ENCODE measurements around the gene CXorf49.
"Not testable (repeated sequence)": the region's sequence is repeated elsewhere in the genome, so short reads cannot be mapped to it uniquely, and the experiment has no call there.

CXorf49 gene

DNA sequence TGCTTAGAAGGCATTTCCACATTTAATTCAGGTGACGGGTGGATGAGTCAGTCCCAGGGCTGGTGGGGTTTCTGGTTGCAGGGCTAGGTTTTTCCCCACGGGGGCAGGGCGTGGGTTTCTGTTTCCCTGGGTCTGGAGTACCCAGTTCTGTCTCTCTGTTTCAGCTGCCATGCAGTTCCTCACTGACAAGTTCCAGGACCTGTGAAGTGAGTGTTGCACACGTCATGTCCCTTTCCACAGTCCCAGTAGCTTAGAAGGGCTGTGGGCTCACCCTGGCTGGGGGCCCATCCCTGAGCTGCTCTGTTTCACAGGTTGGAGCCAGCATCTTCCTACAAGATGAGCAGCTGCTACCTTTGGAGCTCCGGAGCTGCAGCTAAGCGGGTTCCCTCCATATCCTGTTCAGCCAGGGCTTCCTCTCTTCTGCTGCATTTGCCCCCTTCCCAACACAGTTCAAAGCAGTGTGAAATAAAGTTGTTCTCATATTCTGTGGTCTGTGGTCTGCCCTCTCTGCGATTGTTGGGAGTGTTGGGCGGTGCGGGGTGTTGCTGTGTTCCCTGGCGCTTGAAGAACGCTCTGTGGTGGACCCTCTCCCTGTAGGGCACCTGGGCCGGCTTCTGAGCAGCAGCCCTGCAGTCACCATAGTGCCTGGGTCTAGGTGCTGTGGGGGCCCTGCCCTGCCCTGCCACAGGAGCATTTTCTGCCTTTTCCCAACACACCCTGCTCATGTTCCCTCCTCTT, 46.9 kb downstream of the CXorf49 start:
- DNase-seq: no peak

DNA sequence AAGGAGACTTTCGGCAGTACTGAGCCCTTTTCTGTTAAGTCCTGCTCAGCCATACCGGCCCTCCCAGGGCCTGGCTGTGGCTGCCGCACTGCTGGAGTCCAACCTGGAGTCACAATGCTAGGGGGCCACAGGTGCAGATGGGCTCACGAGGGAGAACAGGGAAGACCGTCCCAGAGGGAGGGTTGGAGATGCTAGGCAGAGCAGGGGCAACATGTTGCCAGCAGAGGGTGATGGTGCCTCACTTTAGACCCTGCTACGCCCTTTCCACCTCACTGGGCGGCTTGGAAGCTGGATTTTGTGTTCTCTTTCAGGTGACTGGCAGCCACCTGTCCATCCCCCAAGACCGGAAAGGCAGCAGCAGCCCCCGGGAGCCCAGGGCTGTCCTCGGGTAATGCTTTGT, 48.1 kb downstream of the CXorf49 start:
- not testable (repeated sequence) for DNase-seq

DNA sequence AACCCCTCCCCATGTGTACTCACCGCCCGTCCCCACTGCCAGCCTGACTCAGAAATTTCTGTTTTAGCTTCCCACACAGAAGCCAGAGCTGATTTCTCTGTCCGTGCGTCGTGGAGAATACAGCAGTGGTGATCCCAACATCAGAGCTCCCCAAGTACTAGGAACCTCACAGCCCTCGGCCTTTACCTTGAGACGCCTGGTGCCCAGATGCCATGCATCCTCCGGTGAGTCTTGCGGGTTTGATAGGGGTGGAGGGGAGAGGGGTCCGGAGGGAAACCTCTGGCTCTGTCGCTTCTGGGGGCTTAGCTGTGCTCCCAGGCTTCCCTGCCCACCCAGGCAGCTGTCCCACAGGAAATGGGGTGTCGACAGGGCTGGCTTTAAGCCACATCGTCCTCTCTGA, 48.6 kb downstream of the CXorf49 start:
- no peak for DNase-seq

DNA sequence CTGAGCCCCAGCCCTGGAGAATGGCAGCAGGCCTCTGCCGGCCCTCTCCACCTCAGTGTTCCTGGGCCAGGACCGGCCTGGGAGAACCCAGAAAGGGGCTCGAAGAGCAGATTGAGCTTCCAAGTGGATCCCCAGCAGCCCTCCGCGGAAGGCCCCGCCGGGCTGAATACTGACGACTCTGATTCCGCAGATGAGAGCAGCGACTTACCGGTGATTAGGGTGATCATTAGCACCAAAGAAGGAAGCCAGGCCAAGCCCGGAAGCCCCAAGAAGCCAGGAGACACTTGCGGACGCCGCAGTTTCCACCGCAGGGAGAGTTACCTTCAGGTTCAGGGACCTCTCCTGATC, 49.9 kb downstream of the CXorf49 start:
- DNase-seq: no peak

DNA sequence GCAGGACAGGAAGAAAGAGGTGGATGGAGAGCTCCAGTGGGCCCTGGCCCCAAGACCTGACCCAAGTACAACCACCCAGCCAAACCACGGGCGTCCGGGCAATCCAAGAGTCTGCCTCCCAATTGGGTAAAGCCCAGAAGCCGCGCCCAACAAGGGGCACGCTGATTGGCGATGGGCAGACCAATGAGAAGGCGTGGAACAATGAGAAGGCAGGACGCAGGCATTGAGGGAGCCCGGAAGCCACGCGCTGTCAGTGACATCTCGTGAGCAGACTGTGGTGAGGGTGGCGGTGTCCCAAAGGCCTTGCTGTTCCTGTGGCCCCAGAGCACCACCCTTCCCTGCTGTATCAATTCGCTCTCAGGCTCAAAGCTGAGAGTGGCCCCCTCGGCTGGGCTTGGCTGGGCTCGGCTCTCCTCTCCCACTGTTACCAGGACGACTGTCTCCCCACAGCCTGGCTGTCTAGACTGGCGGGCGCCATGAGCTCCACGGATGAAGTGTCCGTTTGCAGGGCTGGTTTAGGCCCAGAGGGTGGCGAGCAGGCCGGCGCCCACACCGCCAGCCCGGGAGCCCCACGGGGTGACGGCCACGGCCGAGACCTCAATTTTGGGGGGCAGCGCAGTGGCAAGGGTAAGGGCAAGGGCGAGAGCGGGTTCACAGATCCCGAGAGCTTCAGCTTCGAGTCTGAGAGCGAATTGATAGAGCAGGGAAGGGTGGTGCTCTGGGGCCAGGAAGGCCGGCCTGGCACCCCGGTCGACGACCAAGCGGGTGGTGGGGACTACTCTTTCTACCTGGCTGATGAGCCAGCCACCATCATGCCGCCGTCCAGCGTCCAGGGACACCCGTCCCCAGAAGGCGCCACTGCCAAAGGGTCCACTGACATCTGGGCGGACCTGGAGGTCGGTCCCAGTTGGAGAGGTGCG, 50.5 kb downstream of the CXorf49 start, which contains the start of gene LOC101059915:
LOC101059915 (plus strand) TSS at position 219 of the 920 bp plus-strand sequence.
- peak; percentile 34 to 67 for DNase-seq

DNA sequence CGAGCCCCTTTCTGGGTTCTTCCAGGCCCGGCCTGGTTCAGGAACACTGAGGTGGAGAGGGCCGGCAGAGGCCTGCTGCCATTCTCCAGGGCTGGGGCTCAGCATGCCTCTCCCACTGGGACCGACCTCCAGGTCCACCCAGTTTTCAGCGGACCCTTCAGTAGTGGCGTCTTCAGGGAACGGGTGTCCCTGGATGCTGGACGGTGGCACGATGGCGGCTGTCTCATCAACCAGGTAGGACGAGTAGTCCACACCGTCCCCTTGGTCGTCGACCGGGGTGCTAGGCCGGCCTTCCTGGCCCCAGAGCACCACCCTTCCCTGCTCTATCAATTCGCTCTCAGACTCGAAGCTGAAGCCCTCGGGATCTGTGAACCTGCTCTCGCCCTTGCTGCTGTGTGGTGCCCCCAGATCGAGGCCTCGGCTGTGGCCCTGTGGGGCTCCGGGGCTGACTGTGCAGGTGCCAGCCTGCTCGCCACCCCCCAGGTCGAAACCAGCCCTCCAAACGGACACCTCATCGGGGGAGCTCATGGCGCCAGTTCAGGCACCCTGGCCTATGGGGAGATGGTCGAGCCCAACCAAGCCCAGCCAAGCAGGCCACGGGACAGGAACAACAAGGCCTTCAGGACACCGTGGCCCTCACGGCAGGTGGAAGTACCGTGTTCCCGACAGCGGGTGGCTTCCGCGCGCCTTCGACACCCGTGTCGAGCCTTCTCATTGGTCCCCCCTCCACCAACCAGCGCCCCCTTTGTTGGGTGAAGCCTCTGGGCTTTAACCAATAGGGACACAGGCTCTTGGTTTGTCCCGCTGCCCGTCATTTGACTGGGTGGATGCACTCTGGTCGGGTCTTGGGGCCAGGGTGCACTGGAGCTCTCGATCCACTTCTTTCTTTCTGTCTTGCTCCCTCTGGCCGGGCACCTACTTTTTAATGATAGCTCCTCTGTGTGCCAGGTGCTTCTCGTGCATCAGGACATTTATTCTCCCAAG, 51.6 kb downstream of the CXorf49 start:
- peak; percentile 46 to 48 for DNase-seq

DNA sequence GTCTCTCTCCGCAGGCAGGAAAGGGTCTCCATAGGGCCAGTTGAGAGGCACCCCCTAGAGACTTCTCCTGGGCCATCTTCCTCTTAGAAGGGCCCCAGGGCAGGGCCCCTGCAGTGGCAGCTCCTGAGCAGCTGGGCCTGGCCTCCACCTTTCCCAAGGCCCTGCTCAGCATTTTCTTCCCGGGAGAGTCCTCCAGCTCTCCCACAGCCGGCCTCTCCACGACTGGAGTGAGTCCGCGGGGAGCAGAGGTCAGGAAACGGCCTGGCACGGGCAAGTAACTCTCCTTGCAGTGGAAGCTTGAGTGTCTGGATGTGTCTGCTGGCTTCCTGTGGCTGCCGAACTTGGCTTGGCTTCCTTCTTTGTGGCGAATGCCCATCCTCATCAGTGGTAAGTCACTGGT, 52.3 kb downstream of the CXorf49 start:
- DNase-seq: no peak

DNA sequence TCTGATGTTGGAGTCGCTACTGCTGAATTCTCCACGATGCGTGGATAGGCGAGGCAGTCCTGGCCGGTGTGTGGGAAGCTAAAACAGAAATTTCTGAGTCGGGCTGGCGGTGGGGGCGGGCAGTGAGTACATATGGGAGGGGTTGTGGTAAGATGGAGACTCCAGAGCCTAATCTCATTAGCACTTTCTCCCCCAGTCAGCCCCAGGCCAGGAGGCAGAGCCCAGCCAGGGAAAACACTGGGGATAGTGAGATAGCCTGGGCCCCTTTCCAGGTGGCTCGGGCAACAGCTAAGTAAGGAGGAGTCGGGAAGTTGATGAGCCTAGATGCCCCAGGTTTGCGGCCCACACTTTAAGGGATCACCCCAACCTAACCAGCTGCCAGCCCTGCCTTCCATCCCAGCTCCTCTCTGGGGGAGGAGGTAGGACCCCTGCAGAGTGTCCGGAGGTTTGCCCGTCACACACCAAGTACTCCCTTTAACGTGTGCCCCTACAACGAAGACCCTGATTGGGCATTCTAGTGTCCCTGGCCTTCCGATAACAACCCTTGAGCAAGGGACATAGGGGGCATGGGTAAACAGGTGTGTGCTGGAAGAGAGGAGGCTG, 53.1 kb downstream of the CXorf49 start:
- no peak for DNase-seq
